Heart left ventricle (tissue), 16 donors: ENCODE data around the gene RYK. TPM values are rescaled to one million over a fixed set of nuclear protein-coding genes. Genes with fewer than 3 reads are reported as not detected.
"Not testable (repeated sequence)": the region's sequence is repeated elsewhere in the genome, so short reads cannot be mapped to it uniquely, and the experiment has no call there.

ENCODE experiments used
- ATAC-seq, 4 donors: fragments of 200-7000 bp; cut with Tn5 transposase; one replicate each; pipeline ENCODE4 v1.9.1; 2020 to 2022; ENCODE audit warnings: moderate library complexity in 4 of 4, mild to moderate bottlenecking in 3 of 4, moderate number of reproducible peaks in 1 of 4
- DNase-seq, 5 donors: peaks; one replicate each; pipeline ENCODE4 v3.0.0-alpha.2; 2020
- H3K27ac ChIP-seq, 12 donors: fragments of 200-600 bp; sonication (generic) in 4 of 12; one replicate each; pipeline versions ENCODE4 v1.5.0 to v1.8.0; 2016 to 2022; ENCODE audit warnings: mild to moderate bottlenecking in 2 of 12
- H3K27me3 ChIP-seq, 9 donors: fragments of 200-600 bp; sonication (generic) in 2 of 9; one replicate each; pipeline versions ENCODE4 v1.5.1 to v1.8.0; 2016 to 2022; ENCODE audit warnings: mild to moderate bottlenecking in 3 of 9
- H3K36me3 ChIP-seq, 9 donors: fragments of 200-600 bp; sonication (generic) in 2 of 9; one replicate each; pipeline versions ENCODE4 v1.5.0 to v1.8.0; 2018 to 2022; ENCODE audit warnings: mild to moderate bottlenecking in 2 of 9
- H3K4me1 ChIP-seq, 12 donors: fragments of 200-600 bp; sonication (generic) in 4 of 12; one replicate each; pipeline versions ENCODE4 v1.5.0 to v1.8.0; 2016 to 2022; ENCODE audit warnings: mild to moderate bottlenecking in 3 of 12
- H3K4me3 ChIP-seq, 12 donors: fragments of 200-600 bp; sonication (generic) in 4 of 12; one replicate each; pipeline versions ENCODE4 v1.5.0 to v1.8.0; 2017 to 2022; ENCODE audit warnings: mild to moderate bottlenecking in 9 of 12, moderate library complexity in 4 of 12
- H3K9me3 ChIP-seq, 12 donors: fragments of 200-600 bp; sonication (generic) in 4 of 12; one replicate each; pipeline versions ENCODE4 v1.5.0 to v1.8.0; 2016 to 2022; ENCODE audit warnings: mild to moderate bottlenecking in 1 of 12
- CTCF ChIP-seq, 12 donors: fragments of 200-600 bp; sonication (generic) in 4 of 12; IDR thresholded peaks; one replicate each; pipeline versions ENCODE4 v1.5.0 to v1.8.0; 2018 to 2022; ENCODE audit warnings: antibody characterized with exemption in 12 of 12, mild to moderate bottlenecking in 5 of 12
- POLR2A ChIP-seq, 2 donors: fragments of 450-650 bp; IDR thresholded peaks; one replicate each; pipeline ENCODE4 v1.6.1; 2017; ENCODE audit warnings: antibody characterized with exemption in 2 of 2, mild to moderate bottlenecking in 2 of 2, moderate library complexity in 2 of 2
- WGBS, 4 donors: extraction: QIAGEN DNeasy Blood & Tissue Kit in 2 of 4; methylation state at CpG; one replicate each; pipeline versions ENCODE4 v1.1.5 to v1.1.7; 2013 to 2018; 5-methylcytosine and 5-hydroxymethylcytosine counted together
- intact Hi-C, 10 donors: fragments of 100-400 bp; cut with DNase I; formaldehyde crosslinking; loops; one replicate each; pipeline versions ENCODE4 v1.11.1 to v1.14.2; 2022
- polyA plus RNA-seq, 2 donors: library from polyadenylated mRNA; stranded (reverse); fragments of 200-250 nt; gene quantifications; one replicate each; pipeline ENCODE4 v1.2.3, GENCODE V29; 2013
- total RNA-seq, 9 donors: library from RNA; depleted of rRNA in 2 of 9; stranded (reverse); fragments of >200 nt in 2 of 9; fragmentation: NEBNext Ultra II Directional in 3 of 9; extraction: Animal tissue kit (Norgen Biotek cat#: 25700) in 3 of 9; gene quantifications; one replicate each; pipeline versions ENCODE4 v1.1.0 to v1.2.4, GENCODE V29; 2016 to 2023
- donor health status: ischemic (EF 13 %, LVEDD 7.1; RV severe dilation, severe dysfunction).
- donor health status: healthy with polysubstance abuse.
- donor health status: DM: no; HTN: yes; CAD: no.
- donor health status: DM: no; HTN: no; CAD: no.
- donor health status: ischemic (EF 25% LVEDD 6.9; RV normal size, moderate dysfunction).
- donor health status: ischemic (EF 25% LVEDD 5.7; RV mildly dilated, moderate dysfunction).
- donor health status: healthy.
- donor health status: DM: yes; HTN: yes; CAD: no.
- donor health status: ischemic (EF 35%, LVEDD 5.7; RV mildly dilated, moderate dysfunction).
- donor health status: nonischemic (EF 11% LVEDD 7.7; RV severe dilation, severe dysfunction).
- donor health status: DM: yes; HTN: yes; CAD: no.
- donor health status: PGD.
- donor health status: ischemic (EF 29% LVEDD 5.4; RV normal size, mild dysfunction).
- donor health status: nonischemic (EF 23%, LVEDD 6.1; RV moderate dilation, normal function).

The RYK gene
- total and polyA plus RNA-seq, 11 donors: 17.3 to 43.7 (median 37.7) TPM

- Histone ChIP-seq H3K27ac (no peak overlapping the region), H3K9me3 (peaks cover 0 to 4% (median 0%) of the 10 kb centered on the region in 12 donors), H3K4me1 (peaks cover 0 to 6% (median 0%) of the 10 kb centered on the region in 12 donors), H3K27me3 (no peaks in the 10 kb centered on the region), H3K4me3 (no peak overlapping the region), H3K36me3 (no peaks in the 10 kb centered on the region)
- intact Hi-C loops: no loop called here
- no peak for TF ChIP-seq POLR2A (IDR thresholded peaks at IDR 0.05)
- TF ChIP-seq CTCF (IDR thresholded peaks at IDR 0.05): no peak
- ATAC-seq: no peak
- WGBS, 4 donors: 91 to 95% (median 93%) methylated on average over 2 of the region's 2 CpGs
- DNase-seq: no peak
Observed at GRCh38 chr3:134281912-134282658, 31.4 kb upstream of the RYK start.

GRCh38 chr3:134279466-134279865, 28.8 kb upstream of the RYK start:
- intact Hi-C loops: no loop called here
- DNase-seq (no peak), ATAC-seq (no peak)
- Histone ChIP-seq H3K9me3 (peaks cover 0 to 4% (median 0%) of the 10 kb centered on the region in 12 donors), H3K4me3 (no peak overlapping the region), H3K27ac (no peak overlapping the region), H3K27me3 (no peaks in the 10 kb centered on the region), H3K36me3 (no peaks in the 10 kb centered on the region), H3K4me1 (peaks cover 0 to 6% (median 0%) of the 10 kb centered on the region in 12 donors)
- WGBS, 4 donors: 48 to 64% (median 59%) methylated on average over 2 of the region's 2 CpGs
- no peak for TF ChIP-seq CTCF (IDR thresholded peaks at IDR 0.05)
- no peak for TF ChIP-seq POLR2A (IDR thresholded peaks at IDR 0.05)

GRCh38 chr3:134277066-134277660, 26.5 kb upstream of the RYK start:
- Histone ChIP-seq H3K27me3 (no peaks in the 10 kb centered on the region), H3K27ac (no peak overlapping the region), H3K9me3 (peaks cover 0 to 2% (median 0%) of the 10 kb centered on the region in 12 donors), H3K4me3 (no peak overlapping the region), H3K4me1 (no peaks in the 10 kb centered on the region), H3K36me3 (no peaks in the 10 kb centered on the region)
- WGBS, 4 donors: 72 to 84% (median 76%) methylated on average over 3 of the region's 3 CpGs
- ATAC-seq (no peak), DNase-seq (no peak)
- intact Hi-C loops: no loop called here
- TF ChIP-seq POLR2A (IDR thresholded peaks at IDR 0.05) (no peak), CTCF (IDR thresholded peaks at IDR 0.05) (no peak)

GRCh38 chr3:134276086-134276485, 25.4 kb upstream of the RYK start:
- Histone ChIP-seq H3K4me1 (no peaks in the 10 kb centered on the region), H3K36me3 (no peaks in the 10 kb centered on the region), H3K9me3 (no peaks in the 10 kb centered on the region), H3K4me3 (no peak overlapping the region), H3K27ac (no peak overlapping the region), H3K27me3 (no peaks in the 10 kb centered on the region)
- ATAC-seq: no peak
- TF ChIP-seq POLR2A (IDR thresholded peaks at IDR 0.05): no peak
- TF ChIP-seq CTCF (IDR thresholded peaks at IDR 0.05): no peak
- WGBS, 4 donors: 50 to 57% (median 53%) methylated on average over 3 of the region's 3 CpGs
- intact Hi-C loops: no loop called here
- DNase-seq: no peak

- H3K36me3 ChIP-seq, H3K27me3 ChIP-seq, H3K4me3 ChIP-seq, DNase-seq, H3K9me3 ChIP-seq, H3K27ac ChIP-seq, ATAC-seq, intact Hi-C loops, H3K4me1 ChIP-seq: not testable (repeated sequence)
Observed at GRCh38 chr3:134275110-134275509, 24.5 kb upstream of the RYK start.
